HG03045 (cell line): ENCODE data around the gene MYH10.

Experiments
- ATAC-seq: cut with Tn5 transposase; IDR thresholded peaks from one replicate; pipeline ENCODE4 v1.9.1; 2021; ENCODE audit warnings: mild to moderate bottlenecking, moderate library complexity; ENCODE audit not compliant: unreplicated experiment

MYH10 gene

GRCh38 chr17:8475781-8476180 is 154.7 kb downstream of the MYH10 start:
- ATAC-seq = no peak

- no peak for ATAC-seq
Observed at GRCh38 chr17:8475227-8475626, 155.3 kb downstream of the MYH10 start.

GRCh38 chr17:8474826-8475225 is 155.7 kb downstream of the MYH10 start:
- no peak for ATAC-seq

GRCh38 chr17:8473451-8474192 is 156.9 kb downstream of the MYH10 start:
- no peak for ATAC-seq

- ATAC-seq = no peak
Observed at GRCh38 chr17:8472663-8473062, 157.9 kb downstream of the MYH10 start.

GRCh38 chr17:8470447-8471047 is 160.0 kb downstream of the MYH10 start:
- ATAC-seq = no peak

- ATAC-seq = no peak
Observed at GRCh38 chr17:8469964-8470363, 160.6 kb downstream of the MYH10 start.

GRCh38 chr17:8468980-8469379 is 161.5 kb downstream of the MYH10 start:
- ATAC-seq = no peak

GRCh38 chr17:8468127-8468526 is 162.4 kb downstream of the MYH10 start:
- ATAC-seq = no peak

- no peak for ATAC-seq
Observed at GRCh38 chr17:8467527-8467926, 163.0 kb downstream of the MYH10 start.

GRCh38 chr17:8466873-8467272 is 163.7 kb downstream of the MYH10 start:
- ATAC-seq = no peak

GRCh38 chr17:8466456-8466855 is 164.1 kb downstream of the MYH10 start:
- ATAC-seq = no peak

- no peak for ATAC-seq
Observed at GRCh38 chr17:8465759-8466158, 164.8 kb downstream of the MYH10 start.

- no peak for ATAC-seq
Observed at GRCh38 chr17:8465356-8465755, 165.2 kb downstream of the MYH10 start.

- ATAC-seq = no peak
Observed at GRCh38 chr17:8464941-8465340, 165.6 kb downstream of the MYH10 start.

- no peak for ATAC-seq
Observed at GRCh38 chr17:8463099-8463498, 167.4 kb downstream of the MYH10 start.

GRCh38 chr17:8462564-8462963 is 168.0 kb downstream of the MYH10 start:
- ATAC-seq = no peak

- ATAC-seq = no peak
Observed at GRCh38 chr17:8459831-8460230, 170.7 kb downstream of the MYH10 start.

- no peak for ATAC-seq
Observed at GRCh38 chr17:8459107-8459506, 171.4 kb downstream of the MYH10 start.

- no peak for ATAC-seq
Observed at GRCh38 chr17:8458128-8458527, 172.4 kb downstream of the MYH10 start.

- ATAC-seq = no peak
Observed at GRCh38 chr17:8455665-8456209, 174.8 kb downstream of the MYH10 start.

- no peak for ATAC-seq
Observed at GRCh38 chr17:8453326-8453725, 177.2 kb downstream of the MYH10 start.
